ENCODE measurements around the gene RBM8A. TPM values are rescaled to one million over a fixed set of nuclear protein-coding genes. Genes with fewer than 3 reads are reported as not detected.

Gene RBM8A
- polyA plus RNA-seq, 1 of the 3 experiments (the other 2 are of a cell fraction), result 236 TPM

GRCh38 chr1:145956781-145957442 lies 29.6 kb upstream of the RBM8A start:
- peaks cover 55% of the 10 kb centered on the region for H3K79me2 ChIP-seq (ENCODE audit: insufficient read depth)
- ChIA-PET CTCF (interaction anchor here (0.7 to 1.3 kb wide), 3 partner anchors 23 to 38 kb away, joined by 3 to 4 read pairs (median 3); partner anchors contain the start of genes PEX11B and RBM8A), POLR2A (interaction anchor here (1.4 to 2.5 kb wide), 4 partner anchors 30 to 98 kb away, joined by 4 to 34 read pairs (median 8); partner anchors contain the start of genes PEX11B, PIAS3 and RBM8A)
- peak overlapping the region; percentile 73 for H3K9ac ChIP-seq
- no peaks in the 10 kb centered on the region for H3K9me2 ChIP-seq
- WGBS (ENCODE audit: low lambda C conversion rate), result 11% methylated on average over 3 of the region's 3 CpGs
- H3K9me3 ChIP-seq, result no peaks in the 10 kb centered on the region
- no peaks in the 10 kb centered on the region; the same call in 1 of the 2 replicates for H4K20me1 ChIP-seq (ENCODE audit: insufficient read depth)
- H3K27me3 ChIP-seq (ENCODE audit: insufficient read depth), result no peaks in the 10 kb centered on the region
- H3F3A ChIP-seq (replicated peaks; ENCODE audit: insufficient read depth), result peaks cover 24% of the 10 kb centered on the region
- no peak for DNase-seq
- H3K4me1 ChIP-seq (ENCODE audit: control insufficient read depth in 1 of 2, insufficient read depth in 2 of 2, low read depth in 1 of 2, low read length in 1 of 2), result peaks cover 25 to 47% of the 10 kb centered on the region in 2 experiments; a peak in 3 of 4 replicates
- no peak overlapping the region; the same call in 1 of the 2 replicates for H2AFZ ChIP-seq (ENCODE audit: low read depth)
- TF ChIP-seq SMC3 (IDR thresholded peaks at IDR 0.05; ENCODE audit: low read depth, low read length) (no peak), GABPA (IDR thresholded peaks at IDR 0.05; ENCODE audit: low read depth) (no peak), MEF2A (IDR thresholded peaks at IDR 0.05; ENCODE audit: borderline replicate concordance, low read depth) (no peak), USF2 (IDR thresholded peaks at IDR 0.05; ENCODE audit: borderline replicate concordance, low read depth, low read length) (no peak), REST (IDR thresholded peaks at IDR 0.05; ENCODE audit: low read depth, low read length) (no peak), NFIC (IDR thresholded peaks at IDR 0.05; ENCODE audit: borderline replicate concordance) (no peak), CTCF (IDR thresholded peaks at IDR 0.05) (no peak)
- H3K36me3 ChIP-seq (replicated peaks in 1 of 2; ENCODE audit: control insufficient read depth in 1 of 2, insufficient read depth in 2 of 2, low read length in 1 of 2), result peaks cover 4% of the 10 kb centered on the region in 2 experiments
- H3K4me3 ChIP-seq (ENCODE audit: low read depth in 2 of 2, low read length in 1 of 2), result peak overlapping the region; percentile 62 to 74
- peak overlapping the region; percentile 82 to 99 for H3K27ac ChIP-seq (ENCODE audit: low read depth in 2 of 2, low read length in 1 of 2)
- peak overlapping the region; percentile 78 for H3K4me2 ChIP-seq

- Histone ChIP-seq H3K27ac (ENCODE audit: low read depth in 2 of 2, low read length in 1 of 2) (peak overlapping the region; percentile 82 to 99), H4K20me1 (ENCODE audit: insufficient read depth) (no peaks in the 10 kb centered on the region; the same call in 1 of the 2 replicates), H2AFZ (ENCODE audit: low read depth) (no peak overlapping the region; the same call in 1 of the 2 replicates), H3K79me2 (ENCODE audit: insufficient read depth) (peaks cover 61% of the 10 kb centered on the region), H3K27me3 (ENCODE audit: insufficient read depth) (no peaks in the 10 kb centered on the region), H3F3A (replicated peaks; ENCODE audit: insufficient read depth) (peaks cover 24% of the 10 kb centered on the region), H3K9me3 (no peaks in the 10 kb centered on the region), H3K36me3 (replicated peaks in 1 of 2; ENCODE audit: control insufficient read depth in 1 of 2, insufficient read depth in 2 of 2, low read length in 1 of 2) (peaks cover 4% of the 10 kb centered on the region in 2 experiments), H3K4me1 (ENCODE audit: control insufficient read depth in 1 of 2, insufficient read depth in 2 of 2, low read depth in 1 of 2, low read length in 1 of 2) (peaks cover 25 to 43% of the 10 kb centered on the region in 2 experiments; a peak in 3 of 4 replicates), H3K9me2 (no peaks in the 10 kb centered on the region), H3K9ac (peak overlapping the region; percentile 73), H3K4me3 (ENCODE audit: low read depth in 2 of 2, low read length in 1 of 2) (peak overlapping the region; percentile 62 to 74), H3K4me2 (peak overlapping the region; percentile 78)
- ChIA-PET CTCF (interaction anchor here (4.1 kb wide), 1 partner anchor 64 kb away, joined by 17 read pairs; no protein-coding TSS in a partner anchor), POLR2A (no interaction called here)
- DNase-seq, result no peak
- no peak for TF ChIP-seq TAF1 (IDR thresholded peaks at IDR 0.05; ENCODE audit: borderline replicate concordance, low read depth, low read length)
- TF ChIP-seq PBX3 (IDR thresholded peaks at IDR 0.05), result no peak
- TF ChIP-seq CTCF (IDR thresholded peaks at IDR 0.05), result no peak
- TF ChIP-seq USF1 (IDR thresholded peaks at IDR 0.05; ENCODE audit: borderline replicate concordance, low read depth), result no peak
- no peak for TF ChIP-seq SMC3 (IDR thresholded peaks at IDR 0.05; ENCODE audit: low read depth, low read length)
- no peak for TF ChIP-seq FOSL2 (IDR thresholded peaks at IDR 0.05; ENCODE audit: borderline replicate concordance, low read depth)
- TF ChIP-seq SIN3A (IDR thresholded peaks at IDR 0.05; ENCODE audit: borderline replicate concordance, low read depth, low read length), result no peak
- no peak for TF ChIP-seq FOXM1 (IDR thresholded peaks at IDR 0.05; ENCODE audit: low read depth)
- TF ChIP-seq MXI1 (IDR thresholded peaks at IDR 0.05; ENCODE audit: low read depth, low read length), result no peak
Observed at GRCh38 chr1:145956361-145956760, 29.1 kb upstream of the RBM8A start.

All from SK-N-SH (cell line).